ENCODE measurements around the gene MANSC1.

Gene MANSC1

GRCh38 chr12:12338527-12339168 is 11.4 kb downstream of the MANSC1 start:
- TF ChIP-seq GLIS3 (CRISPR knock-in tag; IDR thresholded peaks at IDR 0.05) (no peak), CSRNP3 (CRISPR knock-in tag; IDR thresholded peaks at IDR 0.05) (no peak), ZFP3 (CRISPR knock-in tag; IDR thresholded peaks at IDR 0.05) (no peak), ZC3H10 (CRISPR knock-in tag; IDR thresholded peaks at IDR 0.05) (no peak), TCF4 (CRISPR knock-in tag; IDR thresholded peaks at IDR 0.05; ENCODE audit: borderline replicate concordance) (no peak), TSHZ2 (CRISPR knock-in tag; IDR thresholded peaks at IDR 0.05) (no peak), CREB5 (CRISPR knock-in tag; IDR thresholded peaks at IDR 0.05; ENCODE audit: low read depth) (no peak), ARNTL (CRISPR knock-in tag; IDR thresholded peaks at IDR 0.05; ENCODE audit: borderline replicate concordance, low read depth) (no peak), ISL1 (CRISPR knock-in tag; IDR thresholded peaks at IDR 0.05) (no peak), ZNF70 (CRISPR knock-in tag; IDR thresholded peaks at IDR 0.05) (no peak), ESRRG (CRISPR knock-in tag; IDR thresholded peaks at IDR 0.05) (no peak), RARB (CRISPR knock-in tag; IDR thresholded peaks at IDR 0.05) (no peak), OSR1 (CRISPR knock-in tag; IDR thresholded peaks at IDR 0.05) (no peak), ZNF565 (CRISPR knock-in tag; conservative IDR thresholded peaks at IDR 0.05; ENCODE audit: low read depth) (no peak), ZNF8 (CRISPR knock-in tag; IDR thresholded peaks at IDR 0.05) (no peak), PPARA (CRISPR knock-in tag; IDR thresholded peaks at IDR 0.05; ENCODE audit: borderline replicate concordance) (no peak), ZFP30 (CRISPR knock-in tag; IDR thresholded peaks at IDR 0.05) (no peak)
- no peak for ATAC-seq

GRCh38 chr12:12336511-12336910 is 13.5 kb downstream of the MANSC1 start:
- TF ChIP-seq ZNF70 (CRISPR knock-in tag; IDR thresholded peaks at IDR 0.05): no peak
- no peak for TF ChIP-seq TSHZ2 (CRISPR knock-in tag; IDR thresholded peaks at IDR 0.05)
- no peak for TF ChIP-seq ZFP30 (CRISPR knock-in tag; IDR thresholded peaks at IDR 0.05)
- ATAC-seq: no peak

- TF ChIP-seq CREB5 (CRISPR knock-in tag; IDR thresholded peaks at IDR 0.05; ENCODE audit: low read depth) (no peak), POU6F1 (CRISPR knock-in tag; IDR thresholded peaks at IDR 0.05; ENCODE audit: borderline replicate concordance, low read depth) (no peak), TOX (CRISPR knock-in tag; IDR thresholded peaks at IDR 0.05; ENCODE audit: borderline replicate concordance) (no peak), ZFP30 (CRISPR knock-in tag; IDR thresholded peaks at IDR 0.05) (no peak), GLIS3 (CRISPR knock-in tag; IDR thresholded peaks at IDR 0.05) (no peak), OSR1 (CRISPR knock-in tag; IDR thresholded peaks at IDR 0.05) (no peak), ZNF565 (CRISPR knock-in tag; conservative IDR thresholded peaks at IDR 0.05; ENCODE audit: low read depth) (no peak)
- no peak for ATAC-seq
Measured at GRCh38 chr12:12336049-12336411, 14.0 kb downstream of the MANSC1 start.
